ENCODE data around the gene ZNF785.
"Not testable (repeated sequence)": the region's sequence is repeated elsewhere in the genome, so short reads cannot be mapped to it uniquely, and the experiment has no call there.

GRCh38 chr16:30539986-30540526 is 45.4 kb downstream of the ZNF785 start:
- not testable (repeated sequence) for TF ChIP-seq CTCF (IDR thresholded peaks at IDR 0.05; ENCODE audit: insufficient read depth, low read depth, low read length); EZH2 (IDR thresholded peaks at IDR 0.05; ENCODE audit: insufficient read depth, low read length)

Measured in astrocyte (in vitro differentiated cells and primary cell).